ENCODE results near the gene CYP4F22.

CYP4F22 gene

GRCh38 chr19:15544970-15545369, 36.6 kb downstream of the CYP4F22 start:
- no peak overlapping the region for H3K4me3 ChIP-seq (ENCODE audit: low read depth, low read length)
- no peak for DNase-seq (ENCODE audit: low read depth)
- in situ Hi-C loops (cut with HindIII; ENCODE audit: low sequenced_read_pairs) = no loop called here
- TF ChIP-seq CTCF (IDR thresholded peaks at IDR 0.05; ENCODE audit: low read depth, low read length, missing control alignments) = no peak

- no peak overlapping the region for H3K4me3 ChIP-seq (ENCODE audit: low read depth, low read length)
- in situ Hi-C loops (cut with HindIII; ENCODE audit: low sequenced_read_pairs) = no loop called here
- DNase-seq (ENCODE audit: low read depth) = no peak
- TF ChIP-seq CTCF (IDR thresholded peaks at IDR 0.05; ENCODE audit: low read depth, low read length, missing control alignments) = no peak
Observed at GRCh38 chr19:15548648-15549047, 40.3 kb downstream of the CYP4F22 start.

DNA sequence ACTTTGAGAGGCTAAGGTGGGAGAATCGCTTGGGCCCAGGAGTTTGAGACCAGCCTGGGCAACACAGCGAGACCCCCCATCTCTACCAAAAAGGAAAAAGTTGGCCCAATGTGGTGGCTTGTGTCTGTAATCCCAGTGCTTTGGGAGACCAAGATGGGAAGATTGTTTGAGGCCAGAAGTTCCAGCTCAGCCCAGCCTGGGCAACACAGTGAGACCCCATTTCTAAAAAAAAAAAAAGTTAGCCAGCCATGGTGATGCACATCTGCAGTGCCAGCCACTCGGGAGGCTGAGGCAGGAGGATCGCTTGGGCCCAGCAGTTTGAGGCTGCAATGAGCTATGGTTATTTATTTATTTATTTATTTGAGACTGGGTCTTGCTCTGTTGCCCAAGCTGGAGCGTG, 41.3 kb downstream of the CYP4F22 start:
- in situ Hi-C loops (cut with HindIII; ENCODE audit: low sequenced_read_pairs) = no loop called here
- no peak for TF ChIP-seq CTCF (IDR thresholded peaks at IDR 0.05; ENCODE audit: low read depth, low read length, missing control alignments)
- no peak overlapping the region for H3K4me3 ChIP-seq (ENCODE audit: low read depth, low read length)
- DNase-seq (ENCODE audit: low read depth) = no peak

- DNase-seq (ENCODE audit: low read depth) = no peak
- in situ Hi-C loops (cut with HindIII; ENCODE audit: low sequenced_read_pairs) = no loop called here
- H3K4me3 ChIP-seq (ENCODE audit: low read depth, low read length) = no peak overlapping the region
- no peak for TF ChIP-seq CTCF (IDR thresholded peaks at IDR 0.05; ENCODE audit: low read depth, low read length, missing control alignments)
Observed at GRCh38 chr19:15550273-15550672, 41.9 kb downstream of the CYP4F22 start.

DNA sequence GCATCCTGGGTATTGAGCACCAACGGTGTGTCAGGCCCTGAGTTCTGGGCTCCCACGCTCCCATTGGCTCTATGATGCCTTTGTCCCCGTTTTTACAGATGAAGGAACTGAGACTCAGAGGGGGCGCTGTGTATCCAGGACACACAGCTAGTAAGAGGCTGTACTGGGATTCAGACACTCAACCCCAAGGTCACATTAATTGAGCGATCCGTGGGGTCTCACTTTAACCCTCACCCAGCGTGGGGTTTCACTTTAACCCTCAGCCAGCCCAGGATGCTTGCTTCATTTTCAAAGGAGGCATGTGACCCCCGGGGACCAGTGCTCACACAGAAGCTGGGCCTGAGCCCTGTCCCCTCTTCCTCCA, 42.6 kb downstream of the CYP4F22 start:
- in situ Hi-C loops (cut with HindIII; ENCODE audit: low sequenced_read_pairs) = no loop called here
- no peak overlapping the region for H3K4me3 ChIP-seq (ENCODE audit: low read depth, low read length)
- no peak for DNase-seq (ENCODE audit: low read depth)
- no peak for TF ChIP-seq CTCF (IDR thresholded peaks at IDR 0.05; ENCODE audit: low read depth, low read length, missing control alignments)

DNA sequence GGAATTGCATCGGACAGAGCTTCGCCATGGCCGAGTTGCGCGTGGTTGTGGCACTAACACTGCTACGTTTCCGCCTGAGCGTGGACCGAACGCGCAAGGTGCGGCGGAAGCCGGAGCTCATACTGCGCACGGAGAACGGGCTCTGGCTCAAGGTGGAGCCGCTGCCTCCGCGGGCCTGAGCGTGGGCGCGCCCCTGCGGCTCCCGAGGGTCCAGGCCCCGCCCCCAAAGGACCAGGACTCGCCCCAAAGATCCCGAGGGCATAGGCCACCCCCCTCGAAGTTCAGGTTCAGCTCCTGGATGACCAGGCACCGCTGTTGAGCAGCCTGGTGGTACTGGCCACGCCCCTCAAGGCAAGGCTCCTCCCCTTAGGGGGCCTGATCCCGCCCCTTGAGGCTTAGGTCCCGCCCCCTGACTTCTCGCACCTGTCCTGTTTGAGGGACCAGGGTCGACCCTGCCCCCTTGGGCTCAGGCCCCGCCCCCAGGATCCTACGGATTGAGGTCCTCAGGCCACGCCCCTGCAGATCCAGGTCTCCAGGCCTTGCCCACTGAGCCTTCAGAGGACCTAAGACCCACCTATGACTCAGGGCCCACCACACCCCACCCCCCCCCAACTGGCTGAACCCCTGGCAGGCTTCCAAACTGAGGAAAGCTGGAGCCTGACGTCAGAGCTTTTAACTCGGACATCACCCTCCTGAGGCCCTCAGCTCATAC, 43.1 kb downstream of the CYP4F22 start:
- in situ Hi-C loops (cut with HindIII; ENCODE audit: low sequenced_read_pairs) = no loop called here
- no peak for TF ChIP-seq CTCF (IDR thresholded peaks at IDR 0.05; ENCODE audit: low read depth, low read length, missing control alignments)
- DNase-seq (ENCODE audit: low read depth) = no peak
- H3K4me3 ChIP-seq (ENCODE audit: low read depth, low read length) = no peak overlapping the region
